Mesothelial cell of epicardium (in vitro differentiated cells): Measurements from ENCODE around the gene PRDX2. TPM values are rescaled to one million over a fixed set of nuclear protein-coding genes. Genes with fewer than 3 reads are reported as not detected.

Experiments
- DNase-seq, 2 experiments: peaks; one replicate each; pipeline ENCODE4 v3.0.0; 2021; ENCODE audit warnings: low spot score in 2 of 2; ENCODE audit not compliant: unreplicated experiment in 2 of 2
- H3K27ac Mint-ChIP-seq: 2 replicates; pipeline ENCODE4 v1.8.0; 2021; ENCODE audit warnings: mixed read lengths
- H3K27me3 Mint-ChIP-seq: 2 replicates; pipeline ENCODE4 v1.8.0; 2021; ENCODE audit warnings: low read depth, mixed read lengths
- H3K36me3 Mint-ChIP-seq: 2 replicates; pipeline ENCODE4 v1.8.0; 2021; ENCODE audit warnings: mixed read lengths
- H3K4me1 Mint-ChIP-seq: 2 replicates; pipeline ENCODE4 v1.8.0; 2021; ENCODE audit warnings: mixed read lengths
- H3K4me3 Mint-ChIP-seq: 2 replicates; pipeline ENCODE4 v1.8.0; 2021; ENCODE audit warnings: mild to moderate bottlenecking, moderate library complexity, mixed read lengths
- H3K9me3 Mint-ChIP-seq: 2 replicates; pipeline ENCODE4 v1.8.0; 2021; ENCODE audit warnings: mixed read lengths
- CTCF ChIP-seq: fragments of 200-600 bp; sonication (generic); IDR thresholded peaks from one replicate; pipeline ENCODE4 v1.5.0; 2021; ENCODE audit warnings: antibody characterized with exemption; ENCODE audit not compliant: unreplicated experiment
- microRNA-seq: library from miRNA; unstranded; fragments of <30 nt; microRNA quantifications from one replicate; pipeline ENCODE4 v1.2.0, GENCODE V29; 2021; ENCODE audit warnings: inconsistent platforms, mixed read lengths
- total RNA-seq: library from RNA; stranded (reverse); gene quantifications from 3 replicates; pipeline ENCODE4 v1.2.1, GENCODE V29; 2021

PRDX2 gene
- total RNA-seq, 1 donor from 2014 or later, result 361 TPM

GRCh38 chr19:12750851-12751250, 50.7 kb downstream of the PRDX2 start:
- TF ChIP-seq CTCF, result no peak
- H3K27me3 Mint-ChIP-seq, result peaks cover 56% of the 10 kb centered on the region
- no peaks in the 10 kb centered on the region for H3K4me1 Mint-ChIP-seq

GRCh38 chr19:12749938-12750521, 51.6 kb downstream of the PRDX2 start:
- Mint-ChIP-seq H3K36me3 (peaks cover 21% of the 10 kb centered on the region), H3K27ac (no peak overlapping the region), H3K9me3 (peaks cover 6% of the 10 kb centered on the region), H3K4me3 (no peak overlapping the region), H3K27me3 (peaks cover 52% of the 10 kb centered on the region), H3K4me1 (no peaks in the 10 kb centered on the region)
- no peak for DNase-seq
- no peak for TF ChIP-seq CTCF

More at GRCh38 chr19:12750851-12751250, 50.7 kb downstream of the PRDX2 start:
- DNase-seq, result no peak
- Mint-ChIP-seq H3K4me3 (no peak overlapping the region), H3K9me3 (peaks cover 6% of the 10 kb centered on the region), H3K27ac (no peak overlapping the region), H3K36me3 (peaks cover 16% of the 10 kb centered on the region)

GRCh38 chr19:12748489-12748888, 53.1 kb downstream of the PRDX2 start:
- DNase-seq, result no peak
- Mint-ChIP-seq H3K36me3 (peaks cover 27% of the 10 kb centered on the region), H3K4me1 (no peaks in the 10 kb centered on the region), H3K27me3 (peaks cover 48% of the 10 kb centered on the region), H3K9me3 (peaks cover 6% of the 10 kb centered on the region), H3K4me3 (no peak overlapping the region), H3K27ac (no peak overlapping the region)
- TF ChIP-seq CTCF, result no peak

Small RNA genes within 50 kb of the gene (microRNA-seq; reads per million reads assigned to microRNA genes)
- gene MIR5684, result not detected

Other genes starting within 250 kb of the PRDX2 start
- 12.4 to 13.9 TPM (median 13.6 TPM) in 3 replicates for gene ZNF490, start 191.0 kb downstream of the PRDX2 start, total RNA-seq
- 27.0 to 31.2 TPM (median 29.7 TPM) in 3 replicates for gene ZNF791, start 190.9 kb downstream of the PRDX2 start, total RNA-seq
- gene MAN2B1, start 135.1 kb downstream of the PRDX2 start, total RNA-seq, result 105 to 109 TPM (median 107 TPM) in 3 replicates
- gene WDR83, start 135.0 kb downstream of the PRDX2 start, total RNA-seq, result 12.5 to 14.6 TPM (median 13.6 TPM) in 3 replicates
- 91.3 to 101 TPM (median 97.0 TPM) in 3 replicates for gene DHPS, start 119.9 kb downstream of the PRDX2 start, total RNA-seq
- gene GNG14, start 113.8 kb downstream of the PRDX2 start, total RNA-seq, result not detected in 3 replicates
- gene FBXW9, start 105.2 kb downstream of the PRDX2 start, total RNA-seq, result 9.6 to 9.8 TPM (median 9.8 TPM) in 3 replicates
- 105 to 116 TPM (median 105 TPM) in 3 replicates for gene TNPO2, start 77.9 kb downstream of the PRDX2 start, total RNA-seq
- gene TRIR, start 67.1 kb downstream of the PRDX2 start, total RNA-seq, result 148 to 161 TPM (median 156 TPM) in 3 replicates
- gene GET3, start 64.3 kb downstream of the PRDX2 start, total RNA-seq, result 44.6 to 49.8 TPM (median 46.9 TPM) in 3 replicates
- not detected in 3 replicates for gene BEST2, start 50.0 kb downstream of the PRDX2 start, total RNA-seq
- gene HOOK2, start 26.2 kb downstream of the PRDX2 start, total RNA-seq, result 89.2 to 93.7 TPM (median 92.7 TPM) in 3 replicates
- gene JUNB, start 10.3 kb downstream of the PRDX2 start, total RNA-seq, result 160 to 169 TPM (median 164 TPM) in 3 replicates
- gene THSD8, start 269 bp upstream of the PRDX2 start, total RNA-seq, result 8.4 to 11.4 TPM (median 8.8 TPM) in 3 replicates
- 17.5 to 22.7 TPM (median 19.8 TPM) in 3 replicates for gene RNASEH2A, start 4.8 kb upstream of the PRDX2 start, total RNA-seq
- not detected in 3 replicates for gene RTBDN, start 32.8 kb upstream of the PRDX2 start, total RNA-seq
- gene MAST1, start 36.7 kb upstream of the PRDX2 start, total RNA-seq, result 4.0 to 5.8 TPM (median 4.4 TPM) in 3 replicates
- gene DNASE2, start 79.6 kb upstream of the PRDX2 start, total RNA-seq, result 20.4 to 23.6 TPM (median 23.5 TPM) in 3 replicates
- 0.13 TPM in 1 of 3 replicates, not detected in the others for gene KLF1, start 85.4 kb upstream of the PRDX2 start, total RNA-seq
- 29.7 to 31.5 TPM (median 30.2 TPM) in 3 replicates for gene GCDH, start 89.4 kb upstream of the PRDX2 start, total RNA-seq
- 0.86 to 0.98 TPM (median 0.97 TPM) in 3 replicates for gene SYCE2, start 117.5 kb upstream of the PRDX2 start, total RNA-seq
- 54.5 to 58.4 TPM (median 58.3 TPM) in 3 replicates for gene FARSA, start 131.9 kb upstream of the PRDX2 start, total RNA-seq
- 863 to 886 TPM (median 869 TPM) in 3 replicates for gene CALR, start 136.8 kb upstream of the PRDX2 start, total RNA-seq
- 78.6 to 87.4 TPM (median 80.7 TPM) in 3 replicates for gene RAD23A, start 144.1 kb upstream of the PRDX2 start, total RNA-seq
- 18.7 to 19.1 TPM (median 18.8 TPM) in 3 replicates for gene GADD45GIP1, start 155.4 kb upstream of the PRDX2 start, total RNA-seq
- gene DAND5, start 167.8 kb upstream of the PRDX2 start, total RNA-seq, result 0.16 TPM in 1 of 3 replicates, not detected in the others
- gene NFIX, start 193.7 kb upstream of the PRDX2 start, total RNA-seq, result 52.4 to 55.5 TPM (median 53.8 TPM) in 3 replicates